Body of pancreas (tissue), 4 donors: ENCODE data around the gene KRT79.

Experiments
- POLR2A ChIP-seq, 3 donors: fragments of 450-650 bp; IDR thresholded peaks; one replicate each; pipeline ENCODE4 v1.6.1; 2016; ENCODE audit warnings: antibody characterized with exemption in 3 of 3, mild to moderate bottlenecking in 2 of 3
- TF ChIP-seq, protein P1 (sequence below), 7 experiments: fragments of 450-650 bp in 4 of 7; fragments of 200-600 bp in 3 of 7; sonication (generic) in 3 of 7; IDR thresholded peaks; one replicate each; pipeline ENCODE4 v1.5.1; 2016 to 2019; ENCODE audit warnings: antibody characterized with exemption in 7 of 7

DNA sequence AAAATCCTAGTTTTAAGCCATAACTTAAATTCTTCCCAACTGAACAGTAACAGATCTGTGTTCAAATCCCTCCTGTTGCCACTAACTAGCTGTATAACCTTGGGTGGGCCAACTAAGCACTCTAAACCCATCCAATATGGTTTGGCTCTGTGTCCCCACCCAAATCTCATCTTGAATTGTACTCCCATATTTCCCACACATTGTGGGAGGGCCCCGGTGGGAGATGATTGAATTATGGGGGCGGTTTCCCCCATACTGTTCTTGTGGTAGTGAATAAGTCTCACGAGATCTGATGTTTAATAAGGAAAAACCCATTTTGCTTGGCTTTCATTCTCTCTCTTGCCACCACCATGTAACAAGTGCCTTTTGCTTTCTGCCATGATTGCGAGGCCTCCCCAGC lies 18.9 kb downstream of the KRT79 start:
- TF ChIP-seq, protein P1, sequence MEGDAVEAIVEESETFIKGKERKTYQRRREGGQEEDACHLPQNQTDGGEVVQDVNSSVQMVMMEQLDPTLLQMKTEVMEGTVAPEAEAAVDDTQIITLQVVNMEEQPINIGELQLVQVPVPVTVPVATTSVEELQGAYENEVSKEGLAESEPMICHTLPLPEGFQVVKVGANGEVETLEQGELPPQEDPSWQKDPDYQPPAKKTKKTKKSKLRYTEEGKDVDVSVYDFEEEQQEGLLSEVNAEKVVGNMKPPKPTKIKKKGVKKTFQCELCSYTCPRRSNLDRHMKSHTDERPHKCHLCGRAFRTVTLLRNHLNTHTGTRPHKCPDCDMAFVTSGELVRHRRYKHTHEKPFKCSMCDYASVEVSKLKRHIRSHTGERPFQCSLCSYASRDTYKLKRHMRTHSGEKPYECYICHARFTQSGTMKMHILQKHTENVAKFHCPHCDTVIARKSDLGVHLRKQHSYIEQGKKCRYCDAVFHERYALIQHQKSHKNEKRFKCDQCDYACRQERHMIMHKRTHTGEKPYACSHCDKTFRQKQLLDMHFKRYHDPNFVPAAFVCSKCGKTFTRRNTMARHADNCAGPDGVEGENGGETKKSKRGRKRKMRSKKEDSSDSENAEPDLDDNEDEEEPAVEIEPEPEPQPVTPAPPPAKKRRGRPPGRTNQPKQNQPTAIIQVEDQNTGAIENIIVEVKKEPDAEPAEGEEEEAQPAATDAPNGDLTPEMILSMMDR (IDR thresholded peaks at IDR 0.05) = no peak
- TF ChIP-seq POLR2A (IDR thresholded peaks at IDR 0.05) = no peak
